Stimulated activated CD4-positive, alpha-beta T cell treated with anti-CD3 and anti-CD28 coated beads, Interleukin-12 subunit alpha, Interleukin-12 subunit beta, amount 100 ng/mL, for 48 hours (primary cell): ENCODE measurements around the gene CPLX4.

ENCODE experiments used
- DNase-seq, 3 donors: peaks; one replicate each; pipeline ENCODE4 v3.0.0-alpha.2; 2020; ENCODE audit warnings: low read depth in 2 of 3, low spot score in 1 of 3

CPLX4 gene

DNA sequence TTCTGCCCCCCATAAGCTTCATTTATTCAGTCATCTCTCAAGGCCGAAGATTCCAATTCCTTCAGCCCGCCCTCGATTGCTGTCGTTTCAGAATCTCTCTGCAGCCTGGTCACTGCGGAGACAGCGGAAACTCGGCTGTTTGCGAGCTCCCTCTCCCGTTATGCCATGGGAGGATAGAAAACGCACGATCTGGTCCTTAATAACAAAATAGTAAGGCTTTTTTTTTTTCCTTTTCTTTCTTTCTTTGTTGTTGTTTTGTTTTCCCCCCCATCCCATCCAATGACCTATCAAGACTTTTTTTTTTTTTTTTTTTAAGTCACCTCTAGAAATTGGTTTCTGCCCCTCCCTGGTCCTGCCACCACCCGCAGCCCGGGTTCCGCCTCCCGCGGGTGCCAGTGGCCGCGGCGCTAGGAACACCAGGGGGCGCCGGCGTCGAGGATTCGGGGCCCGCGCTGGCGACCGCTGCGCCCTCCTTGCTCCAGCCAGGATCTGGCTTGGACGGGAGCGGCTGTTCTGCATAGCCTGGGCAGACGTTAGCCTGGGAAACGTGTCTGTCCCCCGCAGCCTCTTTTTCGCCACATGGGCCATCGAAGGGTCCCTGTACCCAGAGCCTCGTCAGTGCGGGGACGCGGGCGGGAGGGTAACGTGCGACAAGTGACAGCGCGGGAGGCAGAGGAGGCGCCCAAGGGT is 10.1 kb downstream of the CPLX4 start:
- peak; percentile 28 to 56 (median 50) for DNase-seq

DNA sequence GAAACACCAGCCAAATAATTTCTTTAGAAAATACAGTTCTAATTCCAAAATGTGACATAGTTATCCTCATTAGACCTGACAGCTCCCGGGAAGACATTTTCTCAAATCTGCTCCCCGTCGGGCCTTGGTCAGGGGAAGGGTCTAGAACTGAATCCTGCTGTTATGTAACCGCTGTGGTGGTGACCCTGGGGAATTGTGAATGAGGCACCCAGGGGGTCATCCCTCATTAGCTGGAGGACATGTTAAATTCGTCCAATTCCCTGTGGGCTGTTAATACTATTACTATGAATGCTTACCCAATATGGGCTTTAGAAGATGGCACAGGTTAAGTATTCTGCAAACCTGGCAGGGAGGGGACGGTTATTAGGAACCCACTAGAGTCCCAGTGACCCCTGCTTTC is 11.8 kb downstream of the CPLX4 start:
- no peak for DNase-seq

- no peak for DNase-seq
Measured at GRCh38 chr18:59305295-59305694, 13.2 kb downstream of the CPLX4 start.

DNA sequence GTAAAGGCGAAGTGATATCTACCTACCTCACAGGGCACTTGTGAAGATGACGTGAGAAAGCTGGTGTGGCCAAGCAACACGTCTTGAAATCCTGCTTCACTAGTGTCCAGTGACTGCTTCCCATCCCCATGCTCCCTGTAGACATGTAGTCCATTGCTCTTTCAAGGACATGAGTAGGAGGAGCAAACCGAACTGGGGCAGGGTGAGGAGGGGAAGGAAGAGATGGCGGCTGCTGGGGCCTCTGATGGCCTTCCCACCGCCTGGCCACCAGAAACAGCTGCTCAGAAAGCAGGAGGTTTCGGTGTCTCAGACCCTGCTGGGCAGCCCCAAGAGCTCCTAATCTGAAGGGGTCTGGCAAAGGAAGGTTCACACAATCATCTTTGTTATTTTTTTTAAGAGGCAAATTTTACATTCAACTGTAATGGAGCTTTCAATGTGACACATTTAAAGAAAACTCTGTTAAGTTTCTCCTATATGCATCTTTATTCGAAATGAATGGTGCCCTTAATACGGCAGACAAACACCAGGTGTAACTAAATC is 14.7 kb downstream of the CPLX4 start:
- DNase-seq: no peak

GRCh38 chr18:59303006-59303405 is 15.4 kb downstream of the CPLX4 start:
- no peak for DNase-seq

DNA sequence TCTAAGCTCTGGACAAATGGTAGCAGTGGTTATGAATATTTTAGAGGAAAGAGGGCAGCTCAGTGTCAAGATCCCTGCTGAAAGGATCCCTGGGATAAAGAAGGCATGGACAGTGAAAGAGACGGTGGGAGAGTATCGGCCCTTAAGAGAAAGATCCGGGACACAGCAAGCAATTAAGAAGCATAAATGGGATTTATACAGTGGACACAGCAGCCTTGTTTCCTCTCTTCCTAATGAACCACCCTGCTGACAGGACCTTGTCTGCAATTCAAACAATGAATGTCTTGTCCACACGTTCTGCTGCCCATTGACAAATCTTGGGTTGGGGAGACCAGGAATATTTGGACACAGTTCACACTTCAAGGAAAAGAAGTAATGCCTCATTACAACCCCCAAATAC is 16.5 kb downstream of the CPLX4 start:
- no peak for DNase-seq

GRCh38 chr18:59300676-59301285 is 17.7 kb downstream of the CPLX4 start:
- DNase-seq: no peak

DNA sequence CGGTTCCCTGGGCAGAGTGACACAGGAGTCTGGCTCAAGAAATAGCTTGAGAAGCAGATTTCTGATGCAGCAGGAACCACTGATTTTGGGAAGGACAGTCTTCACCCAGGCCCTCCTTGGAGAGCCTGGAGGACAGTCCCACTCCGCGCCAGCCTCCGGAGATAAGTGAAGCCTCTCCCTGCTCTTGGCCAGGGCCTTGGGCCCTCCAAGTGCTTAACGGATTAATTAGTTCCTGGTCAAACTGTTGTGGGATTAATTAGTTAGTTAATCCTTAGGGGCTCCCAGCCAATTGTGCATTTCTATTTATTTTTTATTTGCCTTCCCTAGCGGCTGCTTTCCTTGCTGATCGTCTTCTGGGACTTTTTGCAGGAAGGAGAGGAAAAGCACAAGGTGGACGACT is 19.6 kb downstream of the CPLX4 start:
- DNase-seq: no peak

GRCh38 chr18:59293317-59293716 is 25.1 kb downstream of the CPLX4 start:
- no peak for DNase-seq

GRCh38 chr18:59286341-59286740 is 32.1 kb downstream of the CPLX4 start:
- no peak for DNase-seq

- no peak for DNase-seq
Measured at GRCh38 chr18:59282341-59282740, 36.1 kb downstream of the CPLX4 start.

GRCh38 chr18:59279722-59280121 is 38.7 kb downstream of the CPLX4 start:
- DNase-seq: no peak

- no peak for DNase-seq
Measured at GRCh38 chr18:59279193-59279592, 39.3 kb downstream of the CPLX4 start.

GRCh38 chr18:59278793-59279192 is 39.7 kb downstream of the CPLX4 start:
- DNase-seq: no peak

GRCh38 chr18:59276047-59276446 is 42.4 kb downstream of the CPLX4 start:
- DNase-seq: no peak

- DNase-seq: no peak
Measured at GRCh38 chr18:59275406-59275949, 43.0 kb downstream of the CPLX4 start.

DNA sequence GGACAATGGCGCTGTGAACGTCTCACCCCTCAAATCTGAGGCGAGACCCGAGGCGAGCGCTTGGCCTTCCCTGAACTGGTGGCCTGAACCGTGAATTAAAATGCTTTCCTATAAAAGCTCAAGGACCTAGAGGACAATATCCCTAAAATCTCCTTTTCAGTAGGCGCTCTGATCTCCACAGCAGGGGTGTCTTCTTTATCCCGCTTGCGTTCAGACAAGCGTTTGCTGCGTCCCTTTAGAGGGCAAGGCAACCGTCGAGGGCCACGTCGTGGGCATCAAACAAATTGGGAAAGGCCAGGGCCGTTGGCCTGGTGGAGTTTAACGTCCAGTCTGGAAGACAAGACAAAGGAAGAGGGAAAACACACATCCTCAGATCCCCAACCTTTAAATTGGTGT is 43.9 kb downstream of the CPLX4 start:
- DNase-seq: no peak

GRCh38 chr18:59273759-59274532 is 44.5 kb downstream of the CPLX4 start:
- DNase-seq: no peak

- DNase-seq: peak in 1 of 3 donors; percentile 20
Measured at GRCh38 chr18:59272891-59273758, 45.3 kb downstream of the CPLX4 start, which contains the start of gene RAX. TSS of gene RAX (minus strand) at chr18:59273454. CDS start at chr18:59273206, 248 bp downstream.

GRCh38 chr18:59272221-59272888 is 46.1 kb downstream of the CPLX4 start:
- no peak for DNase-seq
